Fibroblast of villous mesenchyme (primary cell): Measurements from ENCODE around the gene DCLK1. TPM values are rescaled to one million over a fixed set of nuclear protein-coding genes. Genes with fewer than 3 reads are reported as not detected.

Experiments used
- DNase-seq: peaks from one replicate; pipeline ENCODE4 v3.0.0-alpha.2; 2010; ENCODE audit warnings: low read depth
- H3K4me3 ChIP-seq: 2 replicates; pipeline ENCODE4 v1.5.1; 2011; ENCODE audit warnings: low read depth, mild to moderate bottlenecking, low read length
- CTCF ChIP-seq: IDR thresholded peaks from 2 replicates; pipeline ENCODE4 v1.5.1; 2012; ENCODE audit warnings: low read depth, mild to moderate bottlenecking, low read length; ENCODE audit not compliant: insufficient read depth
- total RNA-seq: library from RNA; depleted of rRNA; stranded (reverse); fragments of >200 nt; gene quantifications from 2 replicates; pipeline ENCODE4 v1.2.3, GENCODE V29; 2012

The DCLK1 gene
- total RNA-seq, 1 donor, result 0.86 TPM

GRCh38 chr13:35720290-35720689 is 410.9 kb downstream of the DCLK1 start:
- no peak for TF ChIP-seq CTCF
- no peak for DNase-seq
- H3K4me3 ChIP-seq, result no peak overlapping the region

Other genes with a start within 250 kb of the DCLK1 start
- gene SOHLH2, start 83.2 kb upstream of the DCLK1 start, total RNA-seq, result 0.32 and 0.43 TPM in 2 replicates
- gene CCDC169, start 166.4 kb upstream of the DCLK1 start, total RNA-seq, result 0.97 and 4.3 TPM in 2 replicates
- 60.6 and 106 TPM in 2 replicates for gene SPART, start 215.0 kb upstream of the DCLK1 start, total RNA-seq